Dedifferentiated amniotic fluid mesenchymal stem cell (primary cell): Measurements from ENCODE around the gene MSRB3.

Source experiments
- DNase-seq: peaks from one replicate; pipeline ENCODE4 v3.0.0-alpha.2; 2016; ENCODE audit errors: extremely low spot score

MSRB3 gene

DNA sequence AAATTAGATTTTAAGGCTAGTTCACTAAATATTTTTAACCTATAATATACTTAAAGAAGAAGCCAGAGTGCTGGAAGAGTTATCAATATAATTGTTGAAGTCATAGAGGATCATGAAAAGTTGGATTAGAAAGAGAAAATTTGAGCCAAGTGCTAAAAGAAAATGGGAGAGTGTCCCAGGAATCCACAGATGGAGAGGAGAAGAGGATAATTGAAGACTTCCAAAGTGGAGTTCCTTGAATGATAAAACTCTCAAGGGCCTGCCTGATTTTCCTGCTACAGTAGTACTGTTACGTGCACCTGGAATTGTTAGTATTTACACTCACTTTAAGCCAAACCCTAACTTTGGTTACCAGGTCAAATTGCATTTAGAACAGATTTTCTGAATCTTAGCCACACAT is 113.2 kb downstream of the MSRB3 start:
- DNase-seq: no peak

DNA sequence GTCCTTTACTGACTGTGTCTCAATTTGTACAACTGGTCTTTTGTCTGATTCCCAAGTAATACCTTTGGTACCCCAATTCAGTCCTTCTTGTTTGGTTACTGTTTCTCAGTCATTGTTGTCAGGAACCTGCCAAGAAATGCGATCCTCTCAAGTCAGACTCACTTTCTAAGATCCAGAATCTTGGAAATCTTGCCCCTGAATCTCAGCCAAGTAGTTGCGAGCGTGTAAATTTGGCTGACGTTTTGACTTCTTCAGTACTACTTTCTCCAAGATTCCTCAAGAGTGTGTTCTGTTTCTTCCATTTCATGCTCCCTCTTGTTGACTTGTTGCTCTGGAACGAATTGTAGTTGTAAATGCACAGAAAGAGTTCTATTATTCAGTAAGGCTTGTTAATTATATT is 114.0 kb downstream of the MSRB3 start:
- DNase-seq: no peak

GRCh38 chr12:65403188-65403587 is 124.7 kb downstream of the MSRB3 start:
- no peak for DNase-seq

GRCh38 chr12:65407388-65408149 is 129.1 kb downstream of the MSRB3 start:
- DNase-seq: no peak

- no peak for DNase-seq
These were observed 130.0 kb downstream of the MSRB3 start for GRCh38 chr12:65408441-65408840.

DNA sequence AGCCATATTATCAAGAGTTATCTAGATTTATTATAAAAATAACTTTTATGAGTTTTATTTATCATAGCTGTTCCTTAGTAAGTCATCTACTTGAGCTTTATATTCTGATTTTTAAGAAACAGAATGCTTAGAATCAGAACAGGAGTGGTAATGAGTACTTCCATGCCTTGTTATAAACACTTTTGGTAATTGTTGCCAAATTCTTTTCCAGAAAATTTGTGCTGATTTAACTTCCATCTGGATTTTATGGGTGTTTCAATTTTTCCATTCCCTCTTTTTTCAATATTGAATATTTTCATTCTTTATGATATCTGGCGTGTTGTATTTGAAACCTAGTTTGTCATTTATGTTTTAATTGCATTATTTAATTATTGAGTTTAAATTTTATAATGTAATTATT is 131.2 kb downstream of the MSRB3 start:
- no peak for DNase-seq

- DNase-seq: no peak
These were observed 132.7 kb downstream of the MSRB3 start for GRCh38 chr12:65411171-65411570.

- no peak for DNase-seq
These were observed 136.0 kb downstream of the MSRB3 start for GRCh38 chr12:65414526-65414925.

DNA sequence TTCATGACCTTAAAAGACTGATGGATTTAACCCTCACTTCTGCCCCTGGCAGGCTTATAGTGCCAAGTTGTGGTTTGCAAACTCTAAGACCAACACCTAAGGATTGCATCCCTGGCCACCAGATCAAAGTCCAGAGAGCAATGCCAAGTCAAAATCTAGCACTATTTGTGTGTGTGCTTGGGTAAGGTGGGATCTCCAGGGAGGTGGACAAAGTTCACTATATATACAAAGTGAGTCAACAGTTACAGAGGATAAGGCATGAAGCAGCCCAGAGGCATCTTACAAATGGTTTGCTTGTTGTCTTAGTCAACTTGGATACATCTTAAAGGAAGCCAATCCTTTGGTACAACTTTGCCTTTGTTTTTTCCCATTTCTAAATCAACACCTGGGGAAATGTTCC is 137.3 kb downstream of the MSRB3 start:
- DNase-seq: no peak

- DNase-seq: no peak
These were observed 141.0 kb downstream of the MSRB3 start for GRCh38 chr12:65419284-65420072.

DNA sequence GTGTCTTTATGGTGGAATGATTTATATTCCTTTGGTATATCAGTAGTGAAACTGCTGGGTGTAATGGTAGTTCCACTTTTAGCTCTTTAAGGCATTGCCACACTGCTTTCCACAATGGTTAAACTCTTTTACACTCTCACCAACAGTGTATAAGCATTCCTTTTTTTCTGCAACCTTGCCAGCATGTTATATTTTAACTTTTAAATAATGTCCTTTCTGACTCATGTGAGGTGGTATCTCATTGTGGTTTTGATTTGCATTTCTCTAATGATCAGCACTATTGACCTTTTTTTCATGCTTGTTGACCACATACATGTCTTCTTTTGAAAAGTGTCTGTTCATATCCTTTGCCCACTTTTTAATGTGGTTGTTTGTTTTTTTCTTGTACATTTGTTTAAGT is 142.5 kb downstream of the MSRB3 start:
- DNase-seq: no peak

DNA sequence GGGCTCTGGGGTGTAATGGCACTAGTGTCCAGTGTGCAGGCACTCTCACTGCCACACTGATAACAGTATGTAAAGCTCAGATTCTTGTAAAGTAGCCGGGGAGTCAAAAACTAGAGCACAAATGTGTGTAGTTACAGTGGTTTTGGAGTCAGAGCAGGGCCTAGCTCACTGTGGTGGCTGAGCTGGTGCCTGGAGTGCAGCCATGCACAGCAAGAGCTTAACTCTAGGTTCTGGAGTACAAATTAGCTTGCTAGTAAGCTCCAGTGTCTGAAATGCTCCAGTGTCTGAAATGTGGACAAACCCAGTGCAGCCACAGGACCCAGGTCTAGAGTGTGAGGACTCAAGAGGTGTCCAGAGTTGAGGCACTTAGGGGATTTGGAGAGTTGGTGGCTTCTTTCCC is 149.2 kb downstream of the MSRB3 start:
- no peak for DNase-seq

DNA sequence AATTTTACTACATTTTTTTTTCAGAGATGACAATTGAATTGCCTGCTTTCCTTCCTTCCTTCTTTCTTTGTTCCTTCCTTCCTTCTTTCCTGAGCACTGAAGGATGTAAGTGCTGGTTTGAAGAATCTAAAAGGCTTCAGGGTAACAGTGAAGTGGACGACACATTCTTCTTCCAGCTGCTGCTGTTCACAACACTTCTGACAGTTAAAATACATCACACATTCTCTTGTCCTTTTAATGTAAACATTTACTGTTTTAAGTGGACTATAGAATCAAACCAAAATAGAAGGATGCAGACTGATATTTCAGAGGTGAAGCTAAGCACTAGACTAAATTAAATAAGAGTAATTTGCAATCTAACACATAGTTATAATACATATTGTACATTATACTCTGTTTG is 151.5 kb downstream of the MSRB3 start:
- no peak for DNase-seq

- DNase-seq: peak; percentile 67
These were observed 152.3 kb downstream of the MSRB3 start for GRCh38 chr12:65430571-65431306.

- DNase-seq: no peak
These were observed 153.6 kb downstream of the MSRB3 start for GRCh38 chr12:65432114-65432513.

DNA sequence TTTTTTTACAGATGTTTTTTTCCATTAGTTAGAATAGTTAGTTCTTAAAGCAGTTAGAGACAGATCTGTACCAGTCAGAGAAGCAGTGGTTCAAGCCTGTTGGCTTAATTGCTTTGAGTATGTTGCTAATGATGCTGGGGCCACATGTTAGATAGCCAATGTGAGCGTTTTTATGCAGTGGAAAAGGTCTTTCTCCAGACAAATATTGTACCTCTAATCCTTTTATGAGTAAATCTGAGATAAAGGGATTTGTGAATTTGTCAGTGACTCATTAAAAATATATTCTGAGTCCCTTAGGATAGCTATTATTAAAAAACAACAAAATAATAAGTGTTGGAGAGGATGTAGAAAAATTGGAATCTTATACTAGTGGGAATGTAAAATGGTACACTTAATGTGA is 154.2 kb downstream of the MSRB3 start:
- no peak for DNase-seq

- no peak for DNase-seq
These were observed 156.3 kb downstream of the MSRB3 start for GRCh38 chr12:65434737-65435136.

DNA sequence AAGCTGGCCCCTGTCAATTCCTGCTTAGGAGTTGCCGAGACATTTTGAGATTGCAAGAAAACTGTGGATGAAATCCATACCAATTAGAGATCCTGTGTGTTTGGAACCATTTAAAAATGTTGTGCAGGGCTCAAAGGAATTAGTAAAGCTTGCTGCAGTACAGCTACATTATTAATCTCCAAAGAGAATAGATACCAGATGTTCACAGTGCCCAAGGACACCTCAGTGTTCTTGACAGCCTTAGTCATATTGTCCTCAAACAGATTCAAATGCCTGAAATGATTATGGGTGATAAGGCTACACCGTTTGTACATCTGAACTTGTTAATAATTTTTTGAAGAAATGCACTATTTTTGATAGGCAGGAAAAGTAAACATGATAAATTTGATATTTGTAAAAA is 164.6 kb downstream of the MSRB3 start:
- no peak for DNase-seq

DNA sequence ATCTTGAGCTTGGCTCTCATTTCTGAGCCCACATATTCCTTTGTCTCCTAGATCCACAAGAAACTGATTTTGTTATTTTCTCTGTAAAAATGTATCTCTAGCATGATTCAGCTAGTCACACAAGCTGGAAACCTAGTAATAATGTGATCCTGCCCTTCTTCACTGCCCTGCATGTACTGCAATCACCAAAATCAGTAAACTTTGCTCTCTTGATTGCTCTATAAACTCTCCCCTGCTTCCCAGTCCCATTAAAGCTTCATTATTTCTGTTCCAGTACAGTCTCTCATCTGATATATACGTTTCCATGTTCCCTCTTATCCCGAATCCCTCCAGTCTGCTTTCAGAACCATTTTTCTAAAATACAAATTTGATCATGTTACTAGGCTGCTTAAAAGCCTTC is 166.5 kb downstream of the MSRB3 start:
- DNase-seq: no peak

DNA sequence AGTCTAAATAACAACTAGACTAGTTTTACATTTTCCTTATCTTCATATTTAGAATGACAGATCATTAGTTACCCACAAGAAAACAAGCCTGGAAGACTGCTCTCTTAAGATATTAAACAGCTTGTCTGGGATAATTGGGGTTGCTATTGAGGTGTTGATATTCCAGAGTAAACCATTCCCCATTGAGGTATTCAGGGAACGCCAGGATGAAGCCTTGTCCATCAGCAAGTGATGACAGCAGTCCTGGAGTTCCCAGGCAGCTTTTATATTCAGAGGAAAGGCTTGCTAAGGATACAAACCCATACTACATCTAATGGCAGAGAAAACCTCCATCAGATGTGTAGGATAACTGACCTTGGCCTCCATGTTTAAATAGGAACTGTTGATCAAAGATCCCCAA is 168.4 kb downstream of the MSRB3 start:
- DNase-seq: no peak

- DNase-seq: no peak
These were observed 170.9 kb downstream of the MSRB3 start for GRCh38 chr12:65449400-65449799.

- no peak for DNase-seq
These were observed 172.1 kb downstream of the MSRB3 start for GRCh38 chr12:65450625-65451024.
